ENCODE data around the gene BRINP1. TPM values are rescaled to one million over a fixed set of nuclear protein-coding genes. Genes with fewer than 3 reads are reported as not detected.

The BRINP1 gene
- total RNA-seq, 1 donor from 2014 or later, result 0.96 TPM

DNA sequence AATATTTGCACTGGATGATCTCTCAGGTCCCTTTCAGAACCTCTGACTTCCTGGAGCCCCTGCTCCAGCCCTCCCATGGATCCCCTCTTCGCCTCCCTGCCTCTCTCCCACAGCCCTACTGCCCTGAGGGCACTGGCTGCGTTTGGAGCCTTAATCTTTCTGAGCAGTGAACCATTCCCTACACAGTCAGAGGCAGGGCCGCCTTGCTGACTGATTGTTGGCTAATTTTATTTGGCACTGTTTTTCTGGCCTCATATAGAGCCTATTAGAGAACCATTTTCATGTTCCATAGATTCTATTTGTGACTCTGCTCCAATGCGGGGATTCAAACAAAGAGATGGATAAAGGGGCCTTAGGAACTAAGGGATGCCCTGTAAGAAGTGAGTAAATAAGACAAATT, 91.1 kb downstream of the BRINP1 start:
- H3K27ac Mint-ChIP-seq (ENCODE audit: unreplicated experiment), result no peak overlapping the region
- H3K9me3 Mint-ChIP-seq, result no peaks in the 10 kb centered on the region
- H3K36me3 Mint-ChIP-seq (ENCODE audit: low read depth), result no peaks in the 10 kb centered on the region
- DNase-seq (ENCODE audit: low read depth, low spot score), result no peak
- TF ChIP-seq, protein P1, sequence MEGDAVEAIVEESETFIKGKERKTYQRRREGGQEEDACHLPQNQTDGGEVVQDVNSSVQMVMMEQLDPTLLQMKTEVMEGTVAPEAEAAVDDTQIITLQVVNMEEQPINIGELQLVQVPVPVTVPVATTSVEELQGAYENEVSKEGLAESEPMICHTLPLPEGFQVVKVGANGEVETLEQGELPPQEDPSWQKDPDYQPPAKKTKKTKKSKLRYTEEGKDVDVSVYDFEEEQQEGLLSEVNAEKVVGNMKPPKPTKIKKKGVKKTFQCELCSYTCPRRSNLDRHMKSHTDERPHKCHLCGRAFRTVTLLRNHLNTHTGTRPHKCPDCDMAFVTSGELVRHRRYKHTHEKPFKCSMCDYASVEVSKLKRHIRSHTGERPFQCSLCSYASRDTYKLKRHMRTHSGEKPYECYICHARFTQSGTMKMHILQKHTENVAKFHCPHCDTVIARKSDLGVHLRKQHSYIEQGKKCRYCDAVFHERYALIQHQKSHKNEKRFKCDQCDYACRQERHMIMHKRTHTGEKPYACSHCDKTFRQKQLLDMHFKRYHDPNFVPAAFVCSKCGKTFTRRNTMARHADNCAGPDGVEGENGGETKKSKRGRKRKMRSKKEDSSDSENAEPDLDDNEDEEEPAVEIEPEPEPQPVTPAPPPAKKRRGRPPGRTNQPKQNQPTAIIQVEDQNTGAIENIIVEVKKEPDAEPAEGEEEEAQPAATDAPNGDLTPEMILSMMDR (conservative IDR thresholded peaks at IDR 0.05), result no peak
- H3K27me3 Mint-ChIP-seq (ENCODE audit: low read depth), result peaks cover 19% of the 10 kb centered on the region
- H3K4me3 Mint-ChIP-seq, result no peak overlapping the region
- peaks cover 20% of the 10 kb centered on the region for H3K4me1 Mint-ChIP-seq

DNA sequence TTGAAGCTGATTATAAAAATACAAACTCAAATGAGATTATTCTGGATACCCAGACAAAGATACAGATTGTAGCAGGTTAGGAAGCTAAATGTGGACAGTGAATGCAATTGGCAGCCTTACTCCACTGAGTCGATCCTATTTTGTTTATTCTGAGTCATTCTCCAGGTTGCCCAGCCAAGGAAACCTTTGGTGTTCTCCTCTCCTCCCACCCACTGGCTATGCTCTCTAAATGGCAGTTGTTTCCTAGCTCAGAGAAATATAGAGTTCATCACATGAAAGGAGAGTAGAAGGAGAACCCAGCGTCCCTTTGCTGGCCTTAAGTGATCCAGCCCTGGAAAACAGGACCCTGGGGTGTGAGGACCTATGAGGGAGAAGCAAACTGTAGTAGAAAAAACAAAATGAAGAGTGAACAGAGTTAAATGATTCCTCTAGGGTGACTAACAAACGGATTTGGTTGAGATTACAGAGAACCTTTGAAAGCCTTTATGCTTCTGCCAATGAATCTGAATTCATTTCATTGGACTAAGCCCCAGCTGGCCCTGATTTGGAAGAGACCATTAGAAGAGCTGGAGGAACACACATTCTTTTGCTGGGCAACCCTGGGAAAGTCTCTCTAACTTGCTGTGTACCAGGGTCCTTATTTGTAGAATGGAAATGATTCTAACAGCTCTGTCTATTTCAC, 95.1 kb downstream of the BRINP1 start:
- Mint-ChIP-seq H3K4me3 (no peak overlapping the region), H3K9me3 (no peaks in the 10 kb centered on the region), H3K27ac (ENCODE audit: unreplicated experiment) (peak overlapping the region; percentile 76), H3K4me1 (peaks cover 5% of the 10 kb centered on the region), H3K36me3 (ENCODE audit: low read depth) (no peaks in the 10 kb centered on the region), H3K27me3 (ENCODE audit: low read depth) (peaks cover 5% of the 10 kb centered on the region)
- no peak for DNase-seq (ENCODE audit: low read depth, low spot score)
- TF ChIP-seq, protein P1 (conservative IDR thresholded peaks at IDR 0.05), result no peak

DNA sequence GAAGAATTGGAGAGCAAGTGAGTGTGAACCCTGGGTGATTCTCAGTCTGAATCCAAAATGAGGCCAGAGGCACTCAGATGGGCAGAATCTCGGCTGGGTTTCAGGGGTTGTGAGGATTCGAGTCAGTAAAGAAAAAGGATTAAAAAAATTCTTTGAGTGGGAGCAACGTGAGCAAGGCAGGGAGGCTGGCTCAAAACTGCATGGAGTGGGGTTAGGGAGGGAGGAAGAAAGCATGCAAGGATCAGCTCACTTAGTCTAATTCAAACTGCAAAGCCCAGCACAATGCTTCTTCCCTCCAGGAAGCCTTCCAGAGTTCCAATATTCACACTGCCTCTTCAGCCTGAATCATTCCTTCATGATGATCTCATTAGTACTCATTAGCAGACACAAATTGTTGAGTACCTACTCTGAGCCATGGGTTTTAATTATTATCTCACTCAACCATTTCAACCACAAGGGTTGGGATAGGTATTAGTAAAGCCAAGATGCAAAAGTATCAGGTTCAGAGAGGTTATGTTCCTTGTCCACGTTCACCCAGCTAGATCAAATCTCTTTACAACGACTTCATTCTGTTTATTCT, 95.8 kb downstream of the BRINP1 start:
- H3K9me3 Mint-ChIP-seq, result no peaks in the 10 kb centered on the region
- H3K4me3 Mint-ChIP-seq, result no peak overlapping the region
- H3K4me1 Mint-ChIP-seq, result peaks cover 5% of the 10 kb centered on the region

DNA sequence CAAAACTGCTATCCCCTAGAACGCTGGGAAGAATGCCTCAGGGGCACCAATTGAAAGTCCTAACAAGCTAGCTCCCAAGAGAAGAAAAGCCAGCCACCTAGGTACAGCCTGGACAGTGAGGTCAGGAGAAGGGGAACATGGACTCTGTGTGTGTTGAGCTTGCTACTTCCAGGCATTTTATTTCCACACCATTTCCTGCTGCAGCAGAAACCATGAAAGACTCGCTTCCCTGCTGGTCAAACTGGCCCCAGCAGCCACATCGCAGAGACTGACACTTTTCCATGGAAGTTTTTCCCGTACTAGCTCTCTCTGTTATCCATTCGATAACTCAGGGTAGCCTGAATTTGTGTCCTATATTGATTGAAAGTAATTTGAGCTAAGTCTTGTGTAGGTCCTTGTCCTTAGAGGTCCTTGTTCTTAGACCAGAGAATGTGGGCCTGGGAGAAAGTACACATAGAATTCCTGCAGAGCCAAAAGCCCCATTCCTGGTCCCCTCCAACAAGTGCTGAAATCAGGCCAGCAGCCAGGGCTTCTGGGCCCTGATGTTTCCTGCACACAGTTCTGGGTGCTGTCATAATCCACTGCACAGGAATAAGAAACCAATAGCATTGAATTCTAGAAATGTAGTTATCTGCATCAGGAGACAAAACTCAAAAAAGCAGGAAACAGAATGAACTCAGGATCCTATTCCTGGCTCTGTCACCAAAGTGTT, 96.6 kb downstream of the BRINP1 start:
- Mint-ChIP-seq H3K27ac (ENCODE audit: unreplicated experiment) (no peak overlapping the region), H3K36me3 (ENCODE audit: low read depth) (no peaks in the 10 kb centered on the region), H3K9me3 (no peaks in the 10 kb centered on the region), H3K4me3 (no peak overlapping the region), H3K4me1 (no peaks in the 10 kb centered on the region), H3K27me3 (ENCODE audit: low read depth) (peaks cover 5% of the 10 kb centered on the region)
- no peak for DNase-seq (ENCODE audit: low read depth, low spot score)
- TF ChIP-seq, protein P1 (conservative IDR thresholded peaks at IDR 0.05), result no peak

More for the DNA sequence above, 95.8 kb downstream of the BRINP1 start:
- Mint-ChIP-seq H3K36me3 (ENCODE audit: low read depth) (no peaks in the 10 kb centered on the region), H3K27me3 (ENCODE audit: low read depth) (peaks cover 5% of the 10 kb centered on the region), H3K27ac (ENCODE audit: unreplicated experiment) (no peak overlapping the region)
- TF ChIP-seq, protein P1 (conservative IDR thresholded peaks at IDR 0.05), result no peak
- DNase-seq (ENCODE audit: low read depth, low spot score), result no peak

DNA sequence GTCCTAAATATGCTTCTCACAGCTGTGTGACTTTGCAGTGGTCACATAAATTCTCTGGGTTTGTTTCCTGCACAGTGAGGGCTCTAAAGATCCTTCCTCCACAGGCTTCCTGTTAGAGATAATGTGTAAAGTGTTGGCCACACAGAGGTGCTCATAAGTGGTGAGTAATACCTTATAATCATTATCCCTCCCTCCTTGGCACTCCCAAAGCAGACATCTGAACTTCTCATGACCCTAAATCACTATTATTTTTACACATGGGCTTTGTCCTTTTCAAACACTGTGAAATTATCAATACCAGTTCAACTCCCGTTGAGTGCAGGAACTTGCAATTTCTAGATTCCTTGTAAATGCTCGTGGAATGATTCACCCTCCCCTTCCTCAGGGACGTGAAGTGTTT, 100.2 kb downstream of the BRINP1 start:
- Mint-ChIP-seq H3K4me3 (no peak overlapping the region), H3K27me3 (ENCODE audit: low read depth) (no peaks in the 10 kb centered on the region), H3K36me3 (ENCODE audit: low read depth) (no peaks in the 10 kb centered on the region), H3K4me1 (no peaks in the 10 kb centered on the region), H3K27ac (ENCODE audit: unreplicated experiment) (no peak overlapping the region), H3K9me3 (no peaks in the 10 kb centered on the region)
- TF ChIP-seq, protein P1 (conservative IDR thresholded peaks at IDR 0.05), result no peak
- no peak for DNase-seq (ENCODE audit: low read depth, low spot score)
